ENCODE results near the gene SIL1. TPM values are rescaled to one million over a fixed set of nuclear protein-coding genes. Genes with fewer than 3 reads are reported as not detected.

Gene SIL1
- total and polyA plus RNA-seq, 2 donors (not counting 1 experiment from before 2014, with no cell fraction given): 66.4 to 85.5 TPM

GRCh38 chr5:139079991-139080610 is 118.1 kb downstream of the SIL1 start:
- H3K27ac ChIP-seq (ENCODE audit: insufficient read depth, low read length): no peak overlapping the region
- no peaks in the 10 kb centered on the region for H3K36me3 ChIP-seq (ENCODE audit: control insufficient read depth, insufficient read depth, low read length)
- no peak for TF ChIP-seq EZH2 (IDR thresholded peaks at IDR 0.05; ENCODE audit: low read length, missing control alignments)
- TF ChIP-seq, protein P1, sequence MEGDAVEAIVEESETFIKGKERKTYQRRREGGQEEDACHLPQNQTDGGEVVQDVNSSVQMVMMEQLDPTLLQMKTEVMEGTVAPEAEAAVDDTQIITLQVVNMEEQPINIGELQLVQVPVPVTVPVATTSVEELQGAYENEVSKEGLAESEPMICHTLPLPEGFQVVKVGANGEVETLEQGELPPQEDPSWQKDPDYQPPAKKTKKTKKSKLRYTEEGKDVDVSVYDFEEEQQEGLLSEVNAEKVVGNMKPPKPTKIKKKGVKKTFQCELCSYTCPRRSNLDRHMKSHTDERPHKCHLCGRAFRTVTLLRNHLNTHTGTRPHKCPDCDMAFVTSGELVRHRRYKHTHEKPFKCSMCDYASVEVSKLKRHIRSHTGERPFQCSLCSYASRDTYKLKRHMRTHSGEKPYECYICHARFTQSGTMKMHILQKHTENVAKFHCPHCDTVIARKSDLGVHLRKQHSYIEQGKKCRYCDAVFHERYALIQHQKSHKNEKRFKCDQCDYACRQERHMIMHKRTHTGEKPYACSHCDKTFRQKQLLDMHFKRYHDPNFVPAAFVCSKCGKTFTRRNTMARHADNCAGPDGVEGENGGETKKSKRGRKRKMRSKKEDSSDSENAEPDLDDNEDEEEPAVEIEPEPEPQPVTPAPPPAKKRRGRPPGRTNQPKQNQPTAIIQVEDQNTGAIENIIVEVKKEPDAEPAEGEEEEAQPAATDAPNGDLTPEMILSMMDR (conservative IDR thresholded peaks at IDR 0.05 in 1 of 2, IDR thresholded peaks at IDR 0.05 in 1 of 2; ENCODE audit: low read depth in 1 of 2, low read length in 2 of 2): no peak
- H3K79me2 ChIP-seq (ENCODE audit: control insufficient read depth, insufficient read depth, low read length): no peaks in the 10 kb centered on the region
- H3K9ac ChIP-seq (ENCODE audit: insufficient read depth, low read length): no peak overlapping the region
- no peaks in the 10 kb centered on the region for H4K20me1 ChIP-seq (ENCODE audit: control insufficient read depth, extremely low read depth, insufficient read depth, low read length)
- no peak overlapping the region for H3K4me2 ChIP-seq (ENCODE audit: extremely low read depth, insufficient read depth, low read length)
- no peak for DNase-seq (ENCODE audit: low read depth in 2 of 2)
- no peak overlapping the region for H3K4me3 ChIP-seq (replicated peaks in 1 of 4; ENCODE audit: control extremely low read depth in 1 of 4, insufficient read depth in 1 of 4, low read depth in 3 of 4, low read length in 4 of 4)
- H3K27me3 ChIP-seq (ENCODE audit: control insufficient read depth, insufficient read depth, low read length): no peaks in the 10 kb centered on the region
- no peaks in the 10 kb centered on the region for H3K4me1 ChIP-seq (ENCODE audit: control insufficient read depth, extremely low read depth, insufficient read depth, low read length)
- H2AFZ ChIP-seq (ENCODE audit: low read length): no peak overlapping the region
- no peaks in the 10 kb centered on the region for H3K9me3 ChIP-seq (ENCODE audit: control insufficient read depth, insufficient read depth, low read depth, low read length)

DNA sequence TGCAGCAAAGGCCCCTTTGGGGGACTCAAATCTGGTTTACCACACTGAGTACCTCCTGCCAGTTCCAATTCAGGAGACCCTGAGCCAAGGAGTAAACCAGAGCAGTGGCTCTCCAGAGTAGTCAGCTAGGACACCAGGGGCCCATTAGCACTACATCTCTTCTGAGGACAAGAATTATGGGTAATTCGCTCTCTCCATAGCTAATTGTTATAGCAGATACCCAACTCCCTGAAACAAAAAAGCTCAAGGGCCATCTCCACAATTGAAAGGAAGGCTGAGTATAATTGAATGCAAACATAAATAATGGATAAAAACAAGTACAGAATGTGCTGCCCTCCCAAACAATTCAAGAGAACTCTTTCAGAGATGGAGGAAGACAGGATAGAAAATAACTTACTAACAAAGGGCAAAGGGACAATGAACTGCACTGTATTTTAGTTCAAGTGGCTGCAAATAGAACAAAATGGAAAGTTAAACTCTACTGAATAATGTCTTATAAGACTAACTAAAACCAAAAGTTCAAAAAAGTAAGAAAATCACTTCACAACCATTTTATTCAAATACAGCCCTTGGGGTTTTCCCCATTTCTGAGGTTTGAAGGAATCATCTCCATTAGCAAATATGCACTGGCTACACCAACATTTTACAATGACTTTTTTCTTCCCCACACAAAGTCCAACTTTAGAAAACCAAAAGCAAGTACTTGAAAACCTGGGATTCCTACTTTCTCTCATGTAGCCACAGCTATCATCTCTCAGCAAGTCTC is 118.8 kb downstream of the SIL1 start:
- H3K9me3 ChIP-seq (ENCODE audit: control insufficient read depth, insufficient read depth, low read depth, low read length): no peaks in the 10 kb centered on the region
- no peak for DNase-seq (ENCODE audit: low read depth in 2 of 2)
- H3K27ac ChIP-seq (ENCODE audit: insufficient read depth, low read length): no peak overlapping the region
- no peak overlapping the region for H3K4me2 ChIP-seq (ENCODE audit: extremely low read depth, insufficient read depth, low read length)
- H3K4me1 ChIP-seq (ENCODE audit: control insufficient read depth, extremely low read depth, insufficient read depth, low read length): no peaks in the 10 kb centered on the region
- TF ChIP-seq, protein P1 (conservative IDR thresholded peaks at IDR 0.05 in 1 of 2, IDR thresholded peaks at IDR 0.05 in 1 of 2; ENCODE audit: low read depth in 1 of 2, low read length in 2 of 2): no peak
- no peak for TF ChIP-seq EZH2 (IDR thresholded peaks at IDR 0.05; ENCODE audit: low read length, missing control alignments)
- H3K27me3 ChIP-seq (ENCODE audit: control insufficient read depth, insufficient read depth, low read length): no peaks in the 10 kb centered on the region
- no peak overlapping the region for H3K4me3 ChIP-seq (replicated peaks in 1 of 4; ENCODE audit: control extremely low read depth in 1 of 4, insufficient read depth in 1 of 4, low read depth in 3 of 4, low read length in 4 of 4)
- H3K79me2 ChIP-seq (ENCODE audit: control insufficient read depth, insufficient read depth, low read length): no peaks in the 10 kb centered on the region
- H2AFZ ChIP-seq (ENCODE audit: low read length): no peak overlapping the region
- no peak overlapping the region for H3K9ac ChIP-seq (ENCODE audit: insufficient read depth, low read length)
- H3K36me3 ChIP-seq (ENCODE audit: control insufficient read depth, insufficient read depth, low read length): no peaks in the 10 kb centered on the region
- H4K20me1 ChIP-seq (ENCODE audit: control insufficient read depth, extremely low read depth, insufficient read depth, low read length): no peaks in the 10 kb centered on the region

- Histone ChIP-seq H3K9ac (ENCODE audit: insufficient read depth, low read length) (no peak overlapping the region), H3K4me3 (replicated peaks in 1 of 4; ENCODE audit: control extremely low read depth in 1 of 4, insufficient read depth in 1 of 4, low read depth in 3 of 4, low read length in 4 of 4) (no peak overlapping the region), H3K27ac (ENCODE audit: insufficient read depth, low read length) (no peak overlapping the region), H3K79me2 (ENCODE audit: control insufficient read depth, insufficient read depth, low read length) (no peaks in the 10 kb centered on the region), H4K20me1 (ENCODE audit: control insufficient read depth, extremely low read depth, insufficient read depth, low read length) (no peaks in the 10 kb centered on the region), H3K9me3 (ENCODE audit: control insufficient read depth, insufficient read depth, low read depth, low read length) (no peaks in the 10 kb centered on the region), H2AFZ (ENCODE audit: low read length) (no peak overlapping the region), H3K4me1 (ENCODE audit: control insufficient read depth, extremely low read depth, insufficient read depth, low read length) (no peaks in the 10 kb centered on the region), H3K27me3 (ENCODE audit: control insufficient read depth, insufficient read depth, low read length) (no peaks in the 10 kb centered on the region), H3K36me3 (ENCODE audit: control insufficient read depth, insufficient read depth, low read length) (no peaks in the 10 kb centered on the region), H3K4me2 (ENCODE audit: extremely low read depth, insufficient read depth, low read length) (no peak overlapping the region)
- DNase-seq (ENCODE audit: low read depth in 2 of 2): no peak
- TF ChIP-seq, protein P1 (conservative IDR thresholded peaks at IDR 0.05 in 1 of 2, IDR thresholded peaks at IDR 0.05 in 1 of 2; ENCODE audit: low read depth in 1 of 2, low read length in 2 of 2): no peak
- no peak for TF ChIP-seq EZH2 (IDR thresholded peaks at IDR 0.05; ENCODE audit: low read length, missing control alignments)
Measured at GRCh38 chr5:139078345-139078744, 119.8 kb downstream of the SIL1 start.

All from fibroblast of lung (primary cell).